ENCODE results near the gene PTPN13.

DNA sequence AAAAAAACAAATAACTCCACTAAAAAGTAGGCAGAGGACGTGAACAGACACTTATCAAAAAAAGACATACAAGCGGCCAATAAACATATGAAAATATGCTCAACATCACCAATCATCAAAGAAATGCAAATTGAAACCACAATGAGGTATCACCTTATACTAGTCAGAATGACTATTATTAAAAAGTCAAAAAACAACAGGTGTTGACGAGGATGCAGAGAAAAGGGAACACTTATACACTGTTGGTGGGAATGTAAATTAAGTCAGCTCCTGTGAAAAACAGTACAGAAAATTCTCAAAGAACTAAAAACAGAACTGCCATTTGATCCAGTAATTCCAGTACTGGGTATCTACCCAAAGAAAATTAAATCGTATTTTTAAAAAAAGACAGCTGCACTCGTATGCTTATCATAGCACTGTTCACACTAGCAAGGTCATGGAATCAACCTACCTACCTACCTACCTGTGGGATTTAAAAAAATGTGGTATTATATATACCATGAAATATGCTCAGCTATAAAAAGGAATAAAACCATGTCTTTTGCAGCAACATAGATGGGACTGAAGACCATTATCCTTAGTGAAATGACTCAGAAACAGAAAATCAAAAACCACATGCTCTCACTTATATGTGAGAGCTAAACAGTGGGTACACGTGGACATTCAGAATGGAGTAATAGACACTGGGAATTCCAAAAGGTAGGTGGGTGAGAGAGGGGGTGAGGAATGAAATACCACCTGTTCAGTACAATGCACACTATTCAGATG, 24.8 kb upstream of the PTPN13 start:
- TF ChIP-seq GATA2 (IDR thresholded peaks at IDR 0.05; ENCODE audit: low read depth, low read length) = no peak
- no peak for TF ChIP-seq GATA3 (IDR thresholded peaks at IDR 0.05; ENCODE audit: low read depth, low read length)

All from SH-SY5Y (cell line).